IMR-90 (cell line): ENCODE results near the gene ANO8.
"Not testable (repeated sequence)": the region's sequence is repeated elsewhere in the genome, so short reads cannot be mapped to it uniquely, and the experiment has no call there.

Source experiments
- BHLHE40 ChIP-seq: fragments of 150-350 bp; IDR thresholded peaks from 2 replicates; pipeline ENCODE4 v1.6.1; 2016; ENCODE audit warnings: mild to moderate bottlenecking, low read depth, low read length
- CHD1 ChIP-seq: IDR thresholded peaks from 2 replicates; pipeline ENCODE4 v1.6.1; 2012; ENCODE audit warnings: low read depth, low read length, improper control_type of control experiment
- CTCF ChIP-seq: conservative IDR thresholded peaks from 2 replicates; pipeline ENCODE4 v1.5.1; 2012; ENCODE audit warnings: mild to moderate bottlenecking, low read depth, low read length, improper control_type of control experiment
- MAFK ChIP-seq: IDR thresholded peaks from 2 replicates; pipeline ENCODE4 v1.6.1; 2012; ENCODE audit warnings: low read depth, low read length, improper control_type of control experiment
- MXI1 ChIP-seq: IDR thresholded peaks from 2 replicates; pipeline ENCODE4 v1.6.1; 2012; ENCODE audit warnings: low read depth, mild to moderate bottlenecking, low read length, moderate library complexity, borderline replicate concordance
- POLR2A ChIP-seq: IDR thresholded peaks from 2 replicates; pipeline ENCODE4 v1.6.1; 2012; ENCODE audit warnings: mild to moderate bottlenecking, low read depth, low read length
- RCOR1 ChIP-seq: IDR thresholded peaks from 2 replicates; pipeline ENCODE4 v1.6.1; 2012; ENCODE audit warnings: mild to moderate bottlenecking, low read length, improper control_type of control experiment; ENCODE audit not compliant: insufficient replicate concordance
- SMC3 ChIP-seq: fragments of 150-350 bp; IDR thresholded peaks from 2 replicates; pipeline ENCODE4 v1.6.1; 2016; ENCODE audit warnings: low read depth, mild to moderate bottlenecking, antibody characterized with exemption, low read length, moderate library complexity

GRCh38 chr19:17274892-17275291, 59.8 kb downstream of the ANO8 start:
- TF ChIP-seq BHLHE40, CTCF, POLR2A, MXI1, CHD1, MAFK, RCOR1, SMC3: not testable (repeated sequence)
